NCI-H82 (cell line): Measurements from ENCODE around the gene RIMS3.
A peak's percentile ranks its signal among the peaks of the same experiment; 100 is the strongest.

Source experiments
- DNase-seq: peaks from one replicate; lab custom pipeline; 2025; lab: John Stamatoyannopoulos, UW

The RIMS3 gene

DNA sequence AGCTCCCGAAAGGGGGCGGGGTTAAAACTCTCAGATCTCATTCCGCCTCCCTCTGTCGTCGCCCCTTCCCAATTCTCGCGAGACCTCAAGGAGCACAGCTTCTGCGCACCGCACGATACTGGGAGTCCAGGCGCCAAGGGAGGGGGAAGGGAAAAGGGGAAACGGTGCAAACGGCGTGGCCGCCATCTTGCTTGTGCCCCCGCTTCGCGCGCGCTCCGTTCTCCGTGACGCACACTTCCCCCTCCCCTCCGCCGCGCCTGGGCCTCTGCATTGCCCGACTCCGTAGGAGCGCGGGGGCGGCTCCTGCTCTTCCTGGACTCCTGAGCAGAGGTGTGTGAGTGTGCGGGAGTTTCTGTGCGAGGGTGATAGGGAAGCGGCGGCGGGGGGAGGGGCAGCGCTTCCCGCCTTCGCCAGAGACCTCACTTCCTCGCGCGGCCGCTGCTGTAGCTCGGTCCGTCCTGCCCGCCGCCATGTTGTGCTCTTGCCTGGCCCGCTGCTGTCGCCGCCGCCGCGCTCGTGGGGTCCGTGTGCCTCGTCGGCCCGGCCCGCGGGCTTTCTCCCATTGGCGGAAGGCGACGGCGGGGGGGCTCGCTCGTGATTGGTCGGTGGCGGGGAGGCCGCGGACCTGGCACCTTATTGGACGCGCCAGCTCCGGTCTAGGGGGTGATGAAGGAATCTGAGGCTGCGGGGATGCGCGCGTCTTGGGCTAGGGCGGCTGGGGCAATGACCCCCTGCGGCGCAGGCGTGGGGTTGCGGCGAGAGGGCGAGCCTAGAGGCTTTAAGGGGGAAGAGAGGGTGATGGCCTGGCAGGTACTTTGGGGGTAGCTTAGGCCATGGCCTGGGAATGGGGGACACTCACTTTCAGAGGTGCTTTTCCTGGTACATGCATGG, 26.3 kb upstream of the RIMS3 start, which contains the start of gene NFYC:
TSS of gene NFYC (plus strand) at position 167 of the 891 bp plus-strand sequence. CDS start 47,140 bp downstream, outside the sequence.
- peak; percentile 100 for DNase-seq

DNA sequence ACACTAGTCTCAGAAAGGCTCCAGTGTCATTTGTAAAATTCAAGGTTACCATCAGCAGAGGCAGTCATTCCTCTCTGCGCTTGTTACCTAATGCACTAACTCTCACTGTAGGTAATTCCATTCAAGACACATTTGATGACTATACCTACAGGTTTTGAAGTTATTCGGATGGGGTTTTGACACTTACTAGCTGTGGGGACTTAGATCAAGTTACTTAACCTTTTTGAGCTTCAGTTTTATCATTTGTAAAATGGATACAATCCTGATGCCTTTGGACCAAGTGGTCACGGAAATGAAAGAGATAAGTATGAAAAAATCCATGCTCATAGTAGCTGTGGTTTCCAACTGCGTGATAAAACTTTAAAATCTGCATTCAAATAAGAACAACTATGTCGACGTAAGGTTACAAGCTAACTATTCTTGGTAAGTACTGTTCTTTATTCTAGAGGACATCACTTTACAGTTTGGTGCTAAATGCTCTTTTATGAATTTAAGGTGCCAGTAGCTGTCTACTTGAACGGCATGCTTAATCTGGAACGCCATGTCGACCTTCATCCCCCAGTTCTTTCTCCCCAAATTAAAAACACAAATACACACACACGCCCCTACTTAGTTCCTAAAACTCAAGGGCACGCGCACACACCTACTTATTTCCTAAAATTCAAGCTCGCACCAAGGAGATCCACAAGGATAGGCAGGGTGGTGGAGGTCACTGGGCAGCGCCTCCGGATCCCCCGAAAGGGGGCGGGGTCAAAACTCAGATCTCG, 25.5 kb upstream of the RIMS3 start:
- DNase-seq, result no peak

DNA sequence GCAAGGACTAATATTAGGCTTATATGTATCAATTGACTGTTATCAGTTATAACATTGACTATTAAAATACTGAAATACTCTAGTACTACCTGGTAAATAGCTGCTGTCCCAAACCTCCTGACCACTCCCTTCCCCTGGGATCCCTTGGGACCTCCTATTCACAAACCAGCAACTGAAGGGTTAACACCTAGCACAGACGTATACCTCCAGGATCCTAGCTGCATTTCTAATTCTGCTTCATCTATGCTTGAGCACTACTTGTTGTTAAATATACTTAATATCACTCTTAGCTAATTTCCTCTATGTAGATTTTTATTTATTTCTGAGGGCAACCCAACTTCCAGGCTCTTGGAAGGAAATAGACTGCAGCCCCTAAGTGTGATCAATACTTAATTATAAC, 24.3 kb upstream of the RIMS3 start:
- no peak for DNase-seq

DNA sequence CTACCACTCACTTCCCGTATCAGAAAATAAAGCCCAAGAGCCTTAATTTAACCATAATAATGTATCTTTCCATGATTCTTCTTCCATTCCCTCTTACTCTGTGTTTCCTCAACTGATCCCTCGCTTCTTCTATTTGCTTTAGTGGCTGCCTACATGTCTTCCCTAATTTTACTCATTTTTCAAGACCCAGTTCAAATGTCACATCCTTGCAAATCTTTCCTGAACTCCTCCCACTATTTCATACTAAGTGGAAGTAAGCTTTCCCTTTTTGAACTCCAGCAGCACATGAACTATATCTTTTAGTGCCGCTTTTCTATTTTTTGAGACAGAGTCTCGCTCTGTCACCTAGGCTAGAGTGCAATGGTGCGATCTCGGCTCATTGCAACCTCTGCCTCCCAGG, 22.2 kb upstream of the RIMS3 start:
- DNase-seq, result no peak

DNA sequence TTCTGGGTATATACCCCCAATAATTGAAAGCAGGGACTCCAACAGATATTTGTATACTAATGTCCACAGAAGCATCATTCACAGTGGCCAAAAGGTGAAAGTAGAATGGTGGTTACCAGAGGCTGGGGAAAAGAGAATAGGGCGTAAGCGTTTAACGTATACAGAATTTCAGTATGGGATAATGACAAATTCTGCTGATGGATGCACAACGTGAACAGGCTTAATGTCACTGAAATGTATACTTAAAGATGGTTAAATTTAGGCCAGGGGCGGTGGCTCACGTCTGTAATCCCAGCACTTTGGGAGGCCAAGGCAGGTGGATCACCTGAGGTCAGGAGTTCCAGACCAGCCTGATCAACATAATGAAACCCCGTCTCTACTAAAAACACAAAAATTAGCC, 21.6 kb upstream of the RIMS3 start:
- DNase-seq, result no peak

DNA sequence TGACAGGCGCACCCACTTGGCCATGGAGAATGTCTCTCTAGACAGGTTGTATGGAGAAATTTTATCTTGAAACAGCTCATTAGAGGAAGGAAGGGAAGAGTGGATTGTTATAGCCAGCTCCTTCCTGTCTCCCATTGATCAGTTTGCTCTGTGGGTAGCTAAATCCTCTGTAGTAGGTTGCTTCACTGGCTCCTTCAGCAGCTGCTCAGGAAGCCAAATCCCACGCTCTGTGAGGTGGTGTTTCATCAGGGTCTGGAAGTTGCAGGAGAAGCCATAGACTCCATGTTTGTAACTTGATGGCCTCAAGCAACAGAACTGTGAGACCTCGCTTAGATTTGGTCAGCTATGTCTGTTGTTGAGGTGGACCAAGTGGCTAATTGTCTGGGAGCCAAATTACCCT, 19.2 kb upstream of the RIMS3 start:
- DNase-seq, result peak; percentile 27

DNA sequence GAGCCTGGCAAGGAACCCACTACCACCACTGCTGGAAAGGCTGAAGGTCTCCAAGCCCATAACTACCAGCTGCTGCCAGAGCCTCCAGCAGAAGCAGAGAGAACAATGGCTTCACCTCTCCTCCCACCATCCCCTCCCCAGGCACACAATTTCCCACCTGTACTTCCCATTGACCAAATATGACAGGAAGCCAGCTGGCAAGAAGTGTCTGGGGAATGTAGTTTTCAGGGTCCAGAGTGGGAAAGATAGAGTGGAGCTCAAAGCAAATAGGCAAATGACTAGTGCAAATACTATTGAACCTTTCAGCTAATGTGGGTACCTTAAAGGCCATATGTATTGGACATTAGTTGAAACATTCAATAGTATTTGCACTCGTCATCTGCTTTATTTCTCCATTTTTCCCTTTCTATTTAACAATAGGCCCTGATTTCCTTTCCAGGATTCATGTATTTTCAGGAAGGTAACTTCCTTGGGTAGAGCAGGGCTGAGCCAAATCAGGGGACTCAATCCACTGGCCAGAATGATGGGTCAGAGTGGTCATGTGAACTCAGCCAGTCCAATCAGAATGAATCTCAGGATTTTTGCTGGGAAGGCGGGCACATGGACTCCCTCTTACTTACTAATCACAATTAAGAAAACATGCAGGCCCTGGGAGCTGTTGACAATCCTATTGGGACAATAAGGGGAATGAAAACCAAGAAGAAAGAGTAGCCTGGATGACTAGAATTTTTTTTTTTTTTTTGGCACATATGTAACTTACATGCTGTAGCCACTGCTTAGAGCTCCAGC, 13.9 kb upstream of the RIMS3 start:
- no peak for DNase-seq

DNA sequence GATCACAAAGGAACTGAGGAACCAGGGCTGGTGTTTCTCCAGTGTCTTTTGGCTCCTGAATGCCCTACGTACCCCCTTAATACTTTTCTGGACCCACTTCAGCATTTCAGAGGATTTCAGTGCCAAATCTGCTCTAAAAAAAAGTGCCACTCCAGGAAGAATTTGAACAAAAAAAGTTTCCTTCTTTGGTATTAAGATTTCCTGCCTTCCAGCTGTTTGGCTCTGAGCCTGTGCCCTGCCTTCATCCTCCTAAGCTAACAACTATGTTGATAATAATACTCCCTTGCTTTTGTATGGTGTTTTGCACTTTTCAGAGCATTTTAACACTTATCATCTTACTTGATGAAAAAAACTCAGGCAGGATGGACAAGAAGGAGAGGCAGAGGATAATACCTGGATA, 11.0 kb upstream of the RIMS3 start:
- no peak for DNase-seq

DNA sequence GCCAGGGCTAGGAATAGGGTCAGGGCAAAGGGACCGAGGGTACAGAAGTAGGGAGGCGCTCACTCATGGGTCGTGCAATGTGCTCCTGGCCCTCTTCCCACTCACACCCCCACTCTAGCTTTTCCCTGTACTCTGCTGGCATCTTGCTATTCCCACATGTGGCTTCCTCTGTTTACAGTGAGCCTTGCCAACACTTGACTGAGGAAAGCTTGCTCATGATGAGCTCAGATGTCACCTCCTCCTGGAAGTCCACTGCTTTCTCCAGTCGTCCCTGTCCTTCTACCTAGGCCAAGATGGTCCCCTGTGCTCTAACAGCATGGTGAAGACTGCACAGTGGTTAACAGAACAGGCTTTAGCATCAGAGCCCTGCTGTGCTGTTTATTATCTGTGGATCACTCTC, 8.0 kb upstream of the RIMS3 start:
- DNase-seq, result no peak

DNA sequence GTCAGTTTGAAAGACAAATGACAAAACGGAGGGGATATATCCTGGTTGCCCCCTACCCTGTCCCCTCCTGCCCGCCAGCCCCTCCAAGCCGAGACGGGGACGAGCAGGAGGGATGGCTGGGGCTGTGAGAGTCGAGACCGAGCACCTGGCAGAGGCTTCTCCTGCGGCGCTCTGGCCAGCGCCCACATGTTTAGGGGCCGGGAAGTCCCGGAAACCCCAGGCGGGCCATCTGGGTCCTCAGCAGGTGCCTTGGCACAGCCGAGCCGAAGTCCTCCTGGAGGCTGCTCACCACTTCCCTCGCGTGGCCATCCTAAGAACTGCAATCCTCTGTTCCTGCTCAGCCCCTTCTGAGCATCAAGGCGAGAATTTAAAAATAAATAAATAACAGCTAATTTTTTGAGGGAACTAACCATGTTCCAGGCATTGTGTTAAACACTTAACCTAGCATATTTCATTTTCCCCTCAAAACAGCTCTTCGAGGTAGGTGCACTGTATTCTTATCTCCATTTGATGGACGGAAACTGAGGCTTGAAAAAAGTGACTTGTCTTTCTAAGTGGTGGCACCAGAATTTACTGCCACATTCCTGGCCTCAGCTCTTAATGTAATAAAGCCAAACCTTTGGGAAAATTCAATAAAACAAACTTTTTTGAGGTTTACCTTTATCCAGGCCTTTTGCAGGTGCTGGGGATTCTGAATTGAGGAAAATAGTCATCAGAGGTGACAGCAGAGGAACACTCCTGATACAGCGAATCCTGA, 3.5 kb upstream of the RIMS3 start:
- peak; percentile 88 for DNase-seq

DNA sequence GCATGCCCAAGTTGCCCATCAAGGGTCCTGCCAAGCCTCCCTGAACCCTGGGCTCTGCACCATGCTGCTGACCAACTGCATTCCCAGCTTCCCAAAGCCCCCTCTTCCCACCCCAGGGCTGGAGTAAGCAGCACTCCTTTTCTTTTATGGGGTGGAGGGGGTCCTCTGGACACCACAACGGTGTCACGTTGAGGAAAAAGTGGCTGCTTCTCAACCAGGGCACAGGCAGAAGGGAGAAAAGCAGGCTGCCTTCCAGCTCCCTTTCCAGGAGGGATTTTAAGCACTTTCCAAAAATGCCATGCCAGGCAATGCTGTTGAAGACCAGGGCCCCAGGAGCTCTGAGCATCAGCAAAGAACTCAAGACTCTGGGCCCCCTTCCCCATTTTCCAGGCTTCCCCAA, 691 bp downstream of the RIMS3 start:
- DNase-seq, result no peak

DNA sequence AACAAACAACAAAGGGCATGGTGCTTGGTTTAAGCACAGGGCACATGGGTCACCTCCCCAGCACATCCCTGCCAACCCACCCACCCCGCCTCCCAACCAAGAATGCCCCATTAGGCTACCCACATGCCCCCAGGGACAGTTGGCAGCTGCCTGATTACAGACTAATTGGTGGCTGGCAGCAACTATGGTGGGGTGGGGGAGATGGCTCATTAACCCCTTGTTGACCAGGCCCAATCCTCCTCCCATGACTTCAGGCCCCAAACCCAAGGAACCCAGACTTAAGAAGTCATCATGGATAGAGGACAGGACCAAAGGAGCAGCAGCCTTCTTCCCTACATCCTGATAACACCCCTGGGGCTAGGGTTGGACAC, 1.3 kb downstream of the RIMS3 start:
- peak; percentile 46 for DNase-seq

DNA sequence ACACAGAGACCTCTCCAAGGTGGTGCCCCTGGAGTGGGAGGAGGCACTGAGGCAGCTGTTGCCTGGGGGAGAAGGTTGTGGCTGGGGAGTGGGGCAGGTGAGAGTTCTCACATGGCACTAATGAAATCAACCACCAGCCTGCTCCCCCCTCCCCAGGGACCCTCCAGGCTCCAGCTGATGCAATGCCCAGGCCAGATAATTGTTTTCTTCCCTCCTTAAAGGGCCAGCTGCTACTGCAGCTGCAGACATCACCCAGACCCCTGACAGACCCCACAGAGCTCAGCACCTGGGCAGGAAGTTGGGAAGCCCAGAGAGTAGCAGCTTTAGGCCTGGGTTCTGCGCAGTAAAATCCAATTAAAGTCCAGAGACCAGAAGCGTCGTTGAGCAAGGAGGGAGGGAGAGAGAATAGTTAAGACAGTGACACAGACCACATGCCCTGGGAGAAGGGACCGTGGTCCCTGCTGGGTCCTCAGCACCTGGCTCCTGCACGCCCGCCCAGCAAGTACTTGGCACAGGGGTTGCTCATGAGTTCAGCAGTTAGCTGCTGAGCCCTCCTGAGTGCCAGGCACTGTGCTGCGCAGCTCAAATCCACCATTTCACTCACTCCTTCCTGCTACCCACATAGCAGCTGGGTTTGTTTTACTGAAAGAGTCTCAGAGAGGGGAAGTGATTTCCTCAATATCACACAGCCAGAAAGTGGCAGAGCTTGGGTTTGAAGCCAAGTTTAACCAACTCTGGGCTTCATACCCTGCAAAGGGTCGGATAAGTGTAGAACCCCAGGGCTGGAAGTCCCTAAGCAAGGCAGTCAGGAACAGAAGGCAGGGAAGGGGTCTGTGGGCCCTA, 1.9 kb downstream of the RIMS3 start:
- peak; percentile 98 for DNase-seq

DNA sequence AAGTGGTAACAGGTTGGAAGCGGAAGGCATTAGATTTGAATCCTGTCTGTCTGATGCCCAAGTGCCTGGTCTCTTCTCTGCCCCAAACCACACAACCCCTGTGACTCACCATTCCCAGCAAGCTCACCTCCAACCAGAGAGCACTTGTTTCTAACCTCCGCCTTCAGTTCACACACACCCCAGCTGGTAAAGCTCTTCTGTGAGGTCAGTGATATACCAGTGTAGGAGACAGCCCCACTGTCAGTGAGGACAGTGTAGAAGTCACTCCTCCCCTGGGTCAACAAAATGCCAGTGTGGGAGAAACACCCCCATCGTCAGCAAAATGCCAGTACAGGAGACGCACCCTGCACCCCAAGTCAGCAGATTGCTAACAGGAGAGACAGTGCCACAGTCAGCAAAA, 2.6 kb downstream of the RIMS3 start:
- peak; percentile 34 for DNase-seq

DNA sequence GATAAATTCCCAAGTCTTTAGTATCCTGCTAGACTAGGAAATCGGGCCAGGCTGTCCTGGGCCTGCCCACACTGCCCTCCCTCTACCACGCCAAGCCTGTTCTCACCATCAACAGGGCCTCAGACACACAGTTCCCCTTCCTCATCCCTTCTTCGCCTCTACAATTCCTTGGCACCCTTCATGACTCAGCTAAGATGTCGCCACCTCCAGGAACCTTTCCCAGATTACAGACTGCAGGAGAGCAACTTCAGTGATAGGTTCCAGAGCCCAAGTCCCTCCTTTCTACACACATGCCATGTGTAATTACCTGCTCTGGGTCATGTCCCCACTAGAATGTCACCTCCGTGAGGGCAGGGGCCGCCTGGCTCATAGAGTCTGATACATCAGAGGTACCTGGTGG, 3.3 kb downstream of the RIMS3 start:
- DNase-seq, result no peak

DNA sequence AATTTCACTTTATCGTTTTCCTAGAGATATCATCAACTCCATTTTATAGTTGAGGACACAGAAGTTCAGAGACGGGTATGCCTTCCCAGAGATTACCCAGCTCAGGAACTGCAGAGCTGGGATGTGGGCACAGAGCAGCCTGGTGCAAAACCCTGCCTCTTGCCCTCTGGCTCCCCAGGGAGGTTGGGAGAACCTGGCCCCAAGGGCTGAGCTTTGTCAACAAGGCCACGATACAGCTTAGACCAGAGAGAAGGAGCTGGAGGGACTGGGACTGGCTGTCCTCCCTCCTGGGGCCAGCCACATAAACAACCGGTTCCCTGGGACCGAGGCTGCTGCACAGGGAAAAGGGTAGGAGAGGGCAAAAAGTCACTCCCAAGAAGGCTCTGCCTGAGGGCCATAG, 3.8 kb downstream of the RIMS3 start:
- DNase-seq, result no peak

DNA sequence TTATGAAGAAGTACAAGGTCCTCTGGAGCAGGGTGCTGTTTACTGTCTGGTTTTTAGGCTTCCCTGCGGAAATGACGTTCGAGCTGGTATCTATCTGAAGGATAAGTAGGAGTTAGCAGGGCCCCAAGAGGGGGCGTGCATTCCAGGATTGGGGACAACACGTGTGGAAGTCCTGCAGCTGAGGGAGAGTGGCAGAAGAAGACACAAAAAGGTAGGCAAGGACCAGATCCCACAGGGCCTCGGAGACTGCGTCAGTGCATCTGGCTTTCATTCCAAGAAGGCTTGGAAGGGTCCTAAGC, 5.9 kb downstream of the RIMS3 start:
- DNase-seq, result no peak

DNA sequence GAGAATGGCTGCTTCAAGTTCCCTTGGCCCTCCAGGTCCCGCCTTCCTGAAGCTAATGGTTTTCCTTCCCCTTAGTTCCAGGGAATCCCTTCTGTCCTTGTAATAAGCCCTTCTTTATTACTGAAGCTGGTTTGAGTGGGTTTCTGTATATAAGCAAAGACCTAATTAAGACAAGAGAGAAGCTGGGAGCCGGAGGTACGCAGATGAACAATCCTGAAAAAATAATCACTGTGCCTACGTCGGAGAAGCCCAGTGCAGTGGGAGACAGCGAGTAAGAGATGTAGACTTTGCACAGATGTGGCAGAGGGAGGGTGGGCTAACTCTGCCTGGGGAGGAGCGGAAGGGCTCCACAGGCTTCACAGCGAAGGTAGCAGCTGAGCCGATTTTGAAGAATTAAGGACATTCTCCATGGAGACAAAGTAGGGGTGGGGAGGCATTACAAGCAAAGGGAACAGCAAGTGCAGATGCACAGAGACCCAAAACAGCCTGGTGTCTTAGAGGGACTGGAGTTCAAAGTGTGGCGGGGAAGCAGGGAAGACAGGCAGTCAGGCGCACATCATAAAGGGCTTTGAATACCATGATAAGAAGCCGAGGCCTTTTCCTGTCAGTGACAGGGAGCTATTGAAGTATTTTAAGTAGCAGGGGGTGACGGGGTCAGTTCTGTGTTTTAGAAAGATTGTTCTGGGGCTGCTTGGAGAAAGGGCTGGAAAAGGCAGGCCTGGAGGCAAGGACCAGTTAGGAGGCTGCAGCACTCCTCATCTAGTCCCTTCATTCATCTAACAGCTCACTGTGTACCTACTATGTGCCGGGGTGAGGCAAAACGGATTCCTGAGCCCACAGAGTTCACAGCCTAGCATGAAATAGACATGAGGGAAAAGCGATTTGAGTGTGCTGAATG, 6.5 kb downstream of the RIMS3 start:
- DNase-seq, result peak; percentile 89

DNA sequence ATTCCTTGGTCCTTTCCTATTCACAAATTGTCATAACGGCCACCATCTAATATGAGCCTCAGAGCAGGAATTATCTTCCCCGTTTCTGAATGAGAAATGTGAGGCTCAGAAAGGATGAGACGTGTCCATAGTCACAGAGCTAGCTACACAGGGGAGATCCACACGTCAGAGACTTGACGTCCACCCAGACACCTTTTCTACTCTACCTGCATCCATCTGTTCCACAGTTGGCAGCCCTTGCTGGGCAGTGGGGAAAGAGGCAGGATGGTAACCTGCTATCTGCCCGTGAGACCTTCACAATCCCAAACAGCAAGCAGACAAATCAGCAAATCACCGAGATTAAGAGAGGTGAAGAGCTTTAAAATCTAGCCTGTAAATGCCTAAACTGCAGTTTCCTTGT, 8.4 kb downstream of the RIMS3 start:
- DNase-seq, result no peak
